Bone marrow (tissue), 2 donors: ENCODE data around the gene TMEM43.
A peak's percentile ranks its signal among the peaks of the same experiment; 100 is the strongest.

Source experiments
- DNase-seq, 2 donors: peaks; one replicate each; lab custom pipeline; 2025; lab: John Stamatoyannopoulos, UW

The TMEM43 gene

GRCh38 chr3:14151471-14152083 lies 26.7 kb downstream of the TMEM43 start:
- no peak for DNase-seq

- no peak for DNase-seq
Measured at GRCh38 chr3:14152233-14152962, 27.5 kb downstream of the TMEM43 start.

- DNase-seq, result no peak
Measured at GRCh38 chr3:14152963-14153355, 28.1 kb downstream of the TMEM43 start.

- DNase-seq, result no peak
Measured at GRCh38 chr3:14153663-14154062, 28.8 kb downstream of the TMEM43 start.

GRCh38 chr3:14154276-14154675 lies 29.4 kb downstream of the TMEM43 start:
- no peak for DNase-seq

GRCh38 chr3:14154895-14155440 lies 30.1 kb downstream of the TMEM43 start:
- no peak for DNase-seq

- no peak for DNase-seq
Measured at GRCh38 chr3:14156201-14156600, 31.3 kb downstream of the TMEM43 start.

GRCh38 chr3:14156843-14157561 lies 32.1 kb downstream of the TMEM43 start:
- DNase-seq, result no peak

GRCh38 chr3:14157951-14158350 lies 33.1 kb downstream of the TMEM43 start:
- DNase-seq, result no peak

GRCh38 chr3:14158370-14158769 lies 33.5 kb downstream of the TMEM43 start:
- no peak for DNase-seq

GRCh38 chr3:14159426-14159825 lies 34.6 kb downstream of the TMEM43 start:
- DNase-seq, result no peak

- DNase-seq, result no peak
Measured at GRCh38 chr3:14161282-14161681, 36.4 kb downstream of the TMEM43 start.

- no peak for DNase-seq
Measured at GRCh38 chr3:14162178-14162577, 37.3 kb downstream of the TMEM43 start.

- no peak for DNase-seq
Measured at GRCh38 chr3:14166877-14167603, 42.2 kb downstream of the TMEM43 start.

- DNase-seq, result no peak
Measured at GRCh38 chr3:14169435-14169834, 44.6 kb downstream of the TMEM43 start.

GRCh38 chr3:14169871-14170270 lies 45.0 kb downstream of the TMEM43 start:
- no peak for DNase-seq

GRCh38 chr3:14170531-14171159 lies 45.8 kb downstream of the TMEM43 start:
- no peak for DNase-seq

GRCh38 chr3:14172496-14172895 lies 47.6 kb downstream of the TMEM43 start:
- DNase-seq, result no peak

- no peak for DNase-seq
Measured at GRCh38 chr3:14174483-14174882, 49.6 kb downstream of the TMEM43 start.

GRCh38 chr3:14175383-14176037 lies 50.7 kb downstream of the TMEM43 start:
- DNase-seq, result peak in 1 of 2 donors; percentile 18

- peak in 1 of 2 donors; percentile 11 for DNase-seq
Measured at GRCh38 chr3:14177580-14178246, 52.9 kb downstream of the TMEM43 start.
